ENCODE measurements around the gene DTWD2. TPM values are rescaled to one million over a fixed set of nuclear protein-coding genes. Genes with fewer than 3 reads are reported as not detected.

DTWD2 gene
- total RNA-seq, 3 donors from 2014 or later = 6.4 to 23.1 (median 14.1) TPM

DNA sequence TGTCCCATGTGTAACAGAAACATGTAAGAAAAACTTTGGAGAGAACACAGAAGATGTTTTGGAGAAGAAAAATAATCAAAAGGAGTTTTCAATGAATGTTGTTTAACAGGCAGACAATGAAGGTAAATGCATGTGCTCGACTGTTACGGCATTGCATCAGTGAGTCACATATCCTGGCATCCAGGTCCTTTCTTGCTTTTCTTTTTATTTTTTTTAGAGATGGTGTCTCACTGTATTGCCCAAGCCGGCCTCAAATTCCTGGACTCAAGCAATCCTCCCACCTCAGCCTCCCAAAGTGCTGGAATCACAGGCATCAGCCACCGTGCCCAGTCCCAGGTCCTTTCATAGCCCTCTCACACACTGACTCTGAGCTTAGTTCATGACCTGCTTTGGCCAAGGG, 181.8 kb downstream of the DTWD2 start:
- DNase-seq (ENCODE audit: low spot score in 2 of 2) = no peak

DNA sequence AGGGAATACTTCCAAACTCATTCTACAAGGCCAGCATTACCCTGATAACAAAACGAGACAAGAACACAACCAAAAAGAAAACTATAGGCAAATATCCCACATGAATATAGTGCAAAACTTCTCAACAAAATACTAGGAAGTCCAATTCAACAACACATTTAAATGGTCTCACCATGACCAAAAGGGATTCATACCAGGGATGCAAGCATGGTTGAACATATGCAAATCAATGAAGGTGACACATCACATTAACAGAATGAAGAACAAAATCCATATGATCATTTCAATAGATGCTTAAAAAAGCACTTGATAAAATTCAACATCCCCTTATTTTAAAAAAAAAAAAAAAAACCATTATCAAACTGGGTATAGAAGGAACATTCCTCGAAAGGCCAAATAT, 186.0 kb downstream of the DTWD2 start:
- DNase-seq (ENCODE audit: low spot score in 2 of 2) = no peak
- intact Hi-C loops (cut with DNase I; ENCODE audit: low total_unique reads) = no loop called here
- Histone ChIP-seq H3K4me1 (no peaks in the 10 kb centered on the region), H3K27me3 (no peaks in the 10 kb centered on the region), H3K4me3 (no peak overlapping the region), H3K9me3 (no peaks in the 10 kb centered on the region), H3K27ac (no peak overlapping the region), H3K36me3 (no peaks in the 10 kb centered on the region)
- TF ChIP-seq POLR2A (IDR thresholded peaks at IDR 0.05) = no peak
- TF ChIP-seq POLR2AphosphoS5 (IDR thresholded peaks at IDR 0.05) = no peak
- TF ChIP-seq, protein P1, sequence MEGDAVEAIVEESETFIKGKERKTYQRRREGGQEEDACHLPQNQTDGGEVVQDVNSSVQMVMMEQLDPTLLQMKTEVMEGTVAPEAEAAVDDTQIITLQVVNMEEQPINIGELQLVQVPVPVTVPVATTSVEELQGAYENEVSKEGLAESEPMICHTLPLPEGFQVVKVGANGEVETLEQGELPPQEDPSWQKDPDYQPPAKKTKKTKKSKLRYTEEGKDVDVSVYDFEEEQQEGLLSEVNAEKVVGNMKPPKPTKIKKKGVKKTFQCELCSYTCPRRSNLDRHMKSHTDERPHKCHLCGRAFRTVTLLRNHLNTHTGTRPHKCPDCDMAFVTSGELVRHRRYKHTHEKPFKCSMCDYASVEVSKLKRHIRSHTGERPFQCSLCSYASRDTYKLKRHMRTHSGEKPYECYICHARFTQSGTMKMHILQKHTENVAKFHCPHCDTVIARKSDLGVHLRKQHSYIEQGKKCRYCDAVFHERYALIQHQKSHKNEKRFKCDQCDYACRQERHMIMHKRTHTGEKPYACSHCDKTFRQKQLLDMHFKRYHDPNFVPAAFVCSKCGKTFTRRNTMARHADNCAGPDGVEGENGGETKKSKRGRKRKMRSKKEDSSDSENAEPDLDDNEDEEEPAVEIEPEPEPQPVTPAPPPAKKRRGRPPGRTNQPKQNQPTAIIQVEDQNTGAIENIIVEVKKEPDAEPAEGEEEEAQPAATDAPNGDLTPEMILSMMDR (IDR thresholded peaks at IDR 0.05) = no peak

More for the DNA sequence above, 181.8 kb downstream of the DTWD2 start:
- H3K36me3 ChIP-seq = no peaks in the 10 kb centered on the region
- H3K27me3 ChIP-seq = no peaks in the 10 kb centered on the region
- peaks cover 0 to 9% of the 10 kb centered on the region in 2 donors for H3K9me3 ChIP-seq
- H3K4me3 ChIP-seq = no peak overlapping the region
- intact Hi-C loops (cut with DNase I; ENCODE audit: low total_unique reads) = loop anchor here (2.0 kb wide), 1 partner anchor 44 kb away; no protein-coding TSS in a partner anchor
- H3K4me1 ChIP-seq = no peaks in the 10 kb centered on the region
- TF ChIP-seq POLR2A (IDR thresholded peaks at IDR 0.05) (no peak), POLR2AphosphoS5 (IDR thresholded peaks at IDR 0.05) (no peak)
- TF ChIP-seq, protein P1 (IDR thresholded peaks at IDR 0.05) = no peak
- no peak overlapping the region for H3K27ac ChIP-seq

DNA sequence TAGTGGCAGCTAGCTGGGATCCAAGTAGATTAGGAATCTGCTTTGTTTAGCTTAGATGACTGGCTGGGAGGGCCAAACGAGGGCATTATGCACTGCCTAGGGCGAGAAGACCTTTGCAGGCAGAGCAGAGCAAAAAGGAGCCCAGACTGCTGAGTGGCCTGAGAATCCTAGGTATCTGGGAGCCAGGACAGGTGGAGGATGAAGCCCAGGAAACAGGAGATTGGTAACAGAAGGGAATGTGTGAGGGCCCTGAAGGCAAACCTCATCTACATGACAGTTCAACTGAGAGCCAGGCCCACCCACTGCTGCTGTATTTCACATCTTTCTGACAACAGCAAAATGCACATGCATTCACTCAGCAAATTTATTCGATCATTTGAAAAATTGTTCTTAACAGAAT, 192.3 kb downstream of the DTWD2 start:
- H3K4me3 ChIP-seq = no peak overlapping the region
- no peaks in the 10 kb centered on the region for H3K4me1 ChIP-seq
- DNase-seq (ENCODE audit: low spot score in 2 of 2) = no peak
- H3K9me3 ChIP-seq = no peaks in the 10 kb centered on the region
- no peak overlapping the region for H3K27ac ChIP-seq
- no peak for TF ChIP-seq POLR2A (IDR thresholded peaks at IDR 0.05)
- TF ChIP-seq, protein P1 (IDR thresholded peaks at IDR 0.05) = no peak
- TF ChIP-seq POLR2AphosphoS5 (IDR thresholded peaks at IDR 0.05) = no peak
- no peaks in the 10 kb centered on the region for H3K36me3 ChIP-seq
- H3K27me3 ChIP-seq = no peaks in the 10 kb centered on the region
- intact Hi-C loops (cut with DNase I; ENCODE audit: low total_unique reads) = no loop called here

DNA sequence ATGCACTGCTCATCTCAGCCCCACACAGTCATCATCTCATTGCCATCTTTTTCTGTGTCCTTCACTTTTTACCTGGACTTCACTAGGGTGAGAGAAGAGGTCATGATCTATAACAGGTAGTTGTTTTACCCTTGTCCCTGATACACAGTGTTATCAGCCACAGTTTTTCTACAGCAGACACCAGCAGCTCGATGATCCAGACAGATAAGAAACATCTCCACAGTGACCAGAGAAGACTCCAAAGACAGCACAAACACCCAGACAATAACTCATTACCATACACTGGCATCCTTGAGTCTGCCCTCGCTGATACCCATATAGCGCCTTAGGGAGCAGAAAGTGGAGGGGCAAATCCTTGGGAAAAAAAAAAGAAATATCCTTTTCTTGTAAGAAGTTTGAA, 194.1 kb downstream of the DTWD2 start:
- Histone ChIP-seq H3K36me3 (no peaks in the 10 kb centered on the region), H3K27me3 (no peaks in the 10 kb centered on the region), H3K4me3 (no peak overlapping the region), H3K4me1 (no peaks in the 10 kb centered on the region), H3K9me3 (no peaks in the 10 kb centered on the region), H3K27ac (no peak overlapping the region)
- intact Hi-C loops (cut with DNase I; ENCODE audit: low total_unique reads) = no loop called here
- no peak for DNase-seq (ENCODE audit: low spot score in 2 of 2)
- TF ChIP-seq POLR2AphosphoS5 (IDR thresholded peaks at IDR 0.05) (no peak), POLR2A (IDR thresholded peaks at IDR 0.05) (no peak)
- TF ChIP-seq, protein P1 (IDR thresholded peaks at IDR 0.05) = no peak

DNA sequence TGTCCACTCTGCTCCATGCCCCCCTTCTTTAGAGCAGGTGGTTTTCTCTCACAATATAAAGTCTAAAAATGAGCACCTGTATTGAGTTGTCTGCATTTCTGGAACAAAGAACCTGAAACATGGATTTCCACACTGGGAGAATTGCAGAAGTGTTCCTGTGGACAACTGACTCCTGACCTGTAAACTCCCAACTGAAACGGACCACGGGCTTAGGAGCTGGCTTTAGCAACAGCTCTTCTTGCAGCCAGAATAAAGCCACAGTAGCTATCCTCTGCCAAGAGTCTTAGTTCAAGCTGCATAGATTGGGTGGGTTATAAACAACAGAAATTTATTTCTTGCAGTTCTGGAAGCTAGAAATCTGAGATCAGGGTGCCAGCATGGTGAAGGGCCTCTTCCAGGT, 194.7 kb downstream of the DTWD2 start:
- DNase-seq (ENCODE audit: low spot score in 2 of 2) = no peak
- H3K27ac ChIP-seq = no peak overlapping the region
- intact Hi-C loops (cut with DNase I; ENCODE audit: low total_unique reads) = no loop called here

More for the DNA sequence above, 194.7 kb downstream of the DTWD2 start:
- Histone ChIP-seq H3K4me3 (no peak overlapping the region), H3K36me3 (no peaks in the 10 kb centered on the region), H3K27me3 (no peaks in the 10 kb centered on the region), H3K9me3 (no peaks in the 10 kb centered on the region), H3K4me1 (no peaks in the 10 kb centered on the region)
- TF ChIP-seq POLR2A (IDR thresholded peaks at IDR 0.05) (no peak), POLR2AphosphoS5 (IDR thresholded peaks at IDR 0.05) (no peak)
- TF ChIP-seq, protein P1 (IDR thresholded peaks at IDR 0.05) = no peak
